K562 (cell line): Measurements from ENCODE around the gene U2SURP. TPM values are rescaled to one million over a fixed set of nuclear protein-coding genes. Genes with fewer than 3 reads are reported as not detected.

ENCODE experiments used
- ADNP ChIP-seq: fragments of 200-800 bp; sonication (Bioruptor generic); IDR thresholded peaks from 2 replicates; pipeline ENCODE4 v1.6.1; 2016; ENCODE audit warnings: missing genetic modification characterization, missing compliant biosample characterization
- BMI1 ChIP-seq: fragments of 150-350 bp; IDR thresholded peaks from 2 replicates; pipeline ENCODE4 v1.6.1; 2014; ENCODE audit warnings: low read length
- FOXJ3 ChIP-seq: sonication (generic); formaldehyde crosslinking; IDR thresholded peaks from 2 replicates; pipeline ENCODE4 v1.4.0; 2020; ENCODE audit warnings: mild to moderate bottlenecking, missing genetic modification reagents
- FOXP1 ChIP-seq: sonication (generic); formaldehyde crosslinking; IDR thresholded peaks from 2 replicates; pipeline ENCODE4 v1.8.0; 2022; ENCODE audit warnings: mild to moderate bottlenecking, missing genetic modification reagents
- HSF4 ChIP-seq: fragments of 250-450 bp; sonication (Bioruptor Pico); IDR thresholded peaks from 2 replicates; pipeline ENCODE4 v2.1.2; 2022; ENCODE audit warnings: mild to moderate bottlenecking, moderate library complexity, borderline replicate concordance
- IRF2 ChIP-seq: sonication (generic); formaldehyde crosslinking; IDR thresholded peaks from 2 replicates; pipeline ENCODE4 v1.8.1; 2022; ENCODE audit warnings: mild to moderate bottlenecking, missing genetic modification reagents
- MXI1 ChIP-seq: IDR thresholded peaks from 2 replicates; pipeline ENCODE4 v1.6.1; 2011; ENCODE audit warnings: low read depth, mild to moderate bottlenecking, improper control_type of control experiment, low read length
- POLR2H ChIP-seq: IDR thresholded peaks from 2 replicates; pipeline ENCODE4 v1.6.1; 2016; ENCODE audit warnings: missing genetic modification characterization, low read depth, mild to moderate bottlenecking, control low read depth, missing compliant biosample characterization, moderate library complexity
- RBM14 ChIP-seq: fragments of 200-400 bp; formaldehyde crosslinking; IDR thresholded peaks from 2 replicates; pipeline ENCODE4 v1.6.1; 2018; ENCODE audit warnings: low read depth, mild to moderate bottlenecking, low read length, moderate library complexity, borderline replicate concordance; ENCODE audit not compliant: insufficient read depth
- STAT5A ChIP-seq: IDR thresholded peaks from 2 replicates; pipeline ENCODE4 v1.6.1; 2012; ENCODE audit warnings: low read length, inconsistent platforms, borderline replicate concordance
- STAT5B ChIP-seq: fragments of 250-450 bp; sonication (Bioruptor Pico); IDR thresholded peaks from 2 replicates; pipeline ENCODE4 v1.8.0; 2021; ENCODE audit warnings: mild to moderate bottlenecking, inconsistent platforms
- TCFL5 ChIP-seq: fragments of 250-450 bp; sonication (Bioruptor Pico); conservative IDR thresholded peaks from 2 replicates; pipeline ENCODE4 v1.6.1; 2021; ENCODE audit warnings: mild to moderate bottlenecking, moderate library complexity, matching md5 sums
- U2AF1 ChIP-seq: fragments of 200-400 bp; formaldehyde crosslinking; optimal IDR thresholded peaks from 2 replicates; pipeline ENCODE3; 2017; ENCODE audit warnings: mild to moderate bottlenecking, low read depth, low read length, moderate library complexity
- ZFP36 ChIP-seq: fragments of 150-350 bp; IDR thresholded peaks from 2 replicates; pipeline ENCODE4 v1.6.1; 2018; ENCODE audit warnings: low read length, low read depth; ENCODE audit not compliant: partially characterized antibody
- polyA plus RNA-seq, 8 experiments: library from polyadenylated mRNA; depleted of rRNA in 4 of 8; stranded (reverse) in 5 of 8; unstranded in 3 of 8; fragments of >200 nt; fragmentation: Nextera tagmentation in 2 of 8; fragmentation: Illumina TruSeq in 1 of 8; extraction: Ambion mirVana in 2 of 8; extraction: Trizol in 1 of 8; gene quantifications; 2 replicates each; pipeline versions ENCODE4 v1.2.1 to v1.2.3, GENCODE V29; 2011 to 2014; ENCODE audit warnings: inconsistent platforms in 1 of 8, missing spikeins in 1 of 8
- total RNA-seq, 7 experiments: library from RNA; depleted of rRNA in 6 of 7; stranded (reverse); fragments of >200 nt in 6 of 7; fragmentation: Illumina TruSeq in 2 of 7; extraction: Trizol in 2 of 7; gene quantifications; 2 replicates each; pipeline versions ENCODE4 v1.2.1 to v1.2.3, GENCODE V29; 2011 to 2021; ENCODE audit warnings: low replicate concordance in 1 of 7
- TF ChIP-seq, protein P1 (sequence below): fragments of 250-450 bp; sonication (Bioruptor Pico); IDR thresholded peaks from 2 replicates; pipeline ENCODE4 v1.9.0; 2021; ENCODE audit warnings: mild to moderate bottlenecking
- TF ChIP-seq, protein P2 (sequence below): fragments of 450-650 bp; conservative IDR thresholded peaks from 2 replicates; pipeline ENCODE4 v1.6.1; 2016; ENCODE audit warnings: missing genetic modification characterization, low read depth, mild to moderate bottlenecking, control low read depth, missing compliant biosample characterization
- TF ChIP-seq, protein P3 (sequence below): fragments of 450-650 bp; IDR thresholded peaks from 2 replicates; pipeline ENCODE4 v1.7.0; 2016; ENCODE audit warnings: borderline replicate concordance
- TF ChIP-seq, protein P4 (sequence below): fragments of 250-450 bp; sonication (Bioruptor Pico); IDR thresholded peaks from 2 replicates; pipeline ENCODE4 v1.5.0; 2020; ENCODE audit warnings: mild to moderate bottlenecking
- TF ChIP-seq, protein P5 (sequence below): fragments of 250-450 bp; sonication (Bioruptor Pico); IDR thresholded peaks from 2 replicates; pipeline ENCODE4 v1.5.0; 2021; ENCODE audit warnings: mild to moderate bottlenecking, moderate library complexity

The U2SURP gene
- total and polyA plus RNA-seq, 9 of the 15 experiments (the other 6 are each of a cell fraction or from before 2014, with no cell fraction given) = 128 to 322 (median 191) TPM

DNA sequence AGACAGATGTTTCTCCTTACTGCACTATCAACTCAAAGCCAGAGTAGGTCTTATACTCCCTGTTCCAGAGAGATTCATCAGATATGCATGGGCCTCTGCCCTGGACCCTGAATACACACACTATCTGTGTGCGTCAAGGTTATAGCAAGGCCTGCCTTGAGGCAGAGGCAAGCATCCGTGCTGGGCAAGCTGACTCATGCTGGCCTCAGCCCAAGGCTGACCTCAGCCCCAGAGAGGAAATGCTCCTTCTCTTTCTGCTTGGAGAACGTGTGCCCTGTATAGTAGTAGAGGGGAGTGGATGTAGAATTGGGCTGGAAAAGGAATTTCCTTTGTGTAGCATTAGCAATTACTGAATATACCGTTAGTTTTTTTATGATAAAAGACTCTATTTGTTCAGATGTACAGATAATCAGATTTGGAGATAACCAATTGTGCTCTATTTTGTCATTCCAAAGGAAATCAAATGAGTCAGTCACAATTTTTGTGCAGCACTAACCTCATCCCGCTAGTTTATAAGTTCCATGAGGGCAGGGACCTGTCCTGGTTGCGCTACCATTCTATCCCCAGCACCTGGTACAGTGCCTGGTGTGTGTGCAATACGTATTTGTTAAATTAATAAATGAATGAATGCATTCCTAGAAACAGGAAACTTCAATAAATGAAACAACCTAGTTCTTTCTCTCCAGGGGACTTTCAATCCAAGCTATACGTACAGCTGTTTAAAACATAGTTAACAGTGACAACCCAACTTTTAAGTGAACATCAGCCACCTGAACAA lies 24.6 kb upstream of the U2SURP start (continued):
- TF ChIP-seq FOXP1 (CRISPR knock-in tag) = no peak
- TF ChIP-seq, protein P1, sequence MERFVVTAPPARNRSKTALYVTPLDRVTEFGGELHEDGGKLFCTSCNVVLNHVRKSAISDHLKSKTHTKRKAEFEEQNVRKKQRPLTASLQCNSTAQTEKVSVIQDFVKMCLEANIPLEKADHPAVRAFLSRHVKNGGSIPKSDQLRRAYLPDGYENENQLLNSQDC = no peak
- TF ChIP-seq, protein P2, sequence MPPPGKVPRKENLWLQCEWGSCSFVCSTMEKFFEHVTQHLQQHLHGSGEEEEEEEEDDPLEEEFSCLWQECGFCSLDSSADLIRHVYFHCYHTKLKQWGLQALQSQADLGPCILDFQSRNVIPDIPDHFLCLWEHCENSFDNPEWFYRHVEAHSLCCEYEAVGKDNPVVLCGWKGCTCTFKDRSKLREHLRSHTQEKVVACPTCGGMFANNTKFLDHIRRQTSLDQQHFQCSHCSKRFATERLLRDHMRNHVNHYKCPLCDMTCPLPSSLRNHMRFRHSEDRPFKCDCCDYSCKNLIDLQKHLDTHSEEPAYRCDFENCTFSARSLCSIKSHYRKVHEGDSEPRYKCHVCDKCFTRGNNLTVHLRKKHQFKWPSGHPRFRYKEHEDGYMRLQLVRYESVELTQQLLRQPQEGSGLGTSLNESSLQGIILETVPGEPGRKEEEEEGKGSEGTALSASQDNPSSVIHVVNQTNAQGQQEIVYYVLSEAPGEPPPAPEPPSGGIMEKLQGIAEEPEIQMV = no peak
- no peak for TF ChIP-seq IRF2 (CRISPR knock-in tag)
- TF ChIP-seq HSF4 = no peak
- TF ChIP-seq, protein P3, sequence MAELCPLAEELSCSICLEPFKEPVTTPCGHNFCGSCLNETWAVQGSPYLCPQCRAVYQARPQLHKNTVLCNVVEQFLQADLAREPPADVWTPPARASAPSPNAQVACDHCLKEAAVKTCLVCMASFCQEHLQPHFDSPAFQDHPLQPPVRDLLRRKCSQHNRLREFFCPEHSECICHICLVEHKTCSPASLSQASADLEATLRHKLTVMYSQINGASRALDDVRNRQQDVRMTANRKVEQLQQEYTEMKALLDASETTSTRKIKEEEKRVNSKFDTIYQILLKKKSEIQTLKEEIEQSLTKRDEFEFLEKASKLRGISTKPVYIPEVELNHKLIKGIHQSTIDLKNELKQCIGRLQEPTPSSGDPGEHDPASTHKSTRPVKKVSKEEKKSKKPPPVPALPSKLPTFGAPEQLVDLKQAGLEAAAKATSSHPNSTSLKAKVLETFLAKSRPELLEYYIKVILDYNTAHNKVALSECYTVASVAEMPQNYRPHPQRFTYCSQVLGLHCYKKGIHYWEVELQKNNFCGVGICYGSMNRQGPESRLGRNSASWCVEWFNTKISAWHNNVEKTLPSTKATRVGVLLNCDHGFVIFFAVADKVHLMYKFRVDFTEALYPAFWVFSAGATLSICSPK = no peak
- no peak for TF ChIP-seq POLR2H (tag)
- TF ChIP-seq, protein P4, sequence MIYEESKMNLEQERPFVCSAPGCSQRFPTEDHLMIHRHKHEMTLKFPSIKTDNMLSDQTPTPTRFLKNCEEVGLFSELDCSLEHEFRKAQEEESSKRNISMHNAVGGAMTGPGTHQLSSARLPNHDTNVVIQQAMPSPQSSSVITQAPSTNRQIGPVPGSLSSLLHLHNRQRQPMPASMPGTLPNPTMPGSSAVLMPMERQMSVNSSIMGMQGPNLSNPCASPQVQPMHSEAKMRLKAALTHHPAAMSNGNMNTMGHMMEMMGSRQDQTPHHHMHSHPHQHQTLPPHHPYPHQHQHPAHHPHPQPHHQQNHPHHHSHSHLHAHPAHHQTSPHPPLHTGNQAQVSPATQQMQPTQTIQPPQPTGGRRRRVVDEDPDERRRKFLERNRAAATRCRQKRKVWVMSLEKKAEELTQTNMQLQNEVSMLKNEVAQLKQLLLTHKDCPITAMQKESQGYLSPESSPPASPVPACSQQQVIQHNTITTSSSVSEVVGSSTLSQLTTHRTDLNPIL (CRISPR knock-in tag) = no peak
- TF ChIP-seq STAT5B = no peak
- TF ChIP-seq FOXJ3 = no peak
- TF ChIP-seq ADNP (tag) = peak; percentile 67; the same call in 1 of the 2 replicates
- no peak for TF ChIP-seq U2AF1
- TF ChIP-seq MXI1 = 0 out of 2 replicates have a peak, but pooled peaks have one; percentile 33
- TF ChIP-seq STAT5A = peak; percentile 80
- no peak for TF ChIP-seq BMI1
- TF ChIP-seq RBM14 = no peak
- TF ChIP-seq, protein P5, sequence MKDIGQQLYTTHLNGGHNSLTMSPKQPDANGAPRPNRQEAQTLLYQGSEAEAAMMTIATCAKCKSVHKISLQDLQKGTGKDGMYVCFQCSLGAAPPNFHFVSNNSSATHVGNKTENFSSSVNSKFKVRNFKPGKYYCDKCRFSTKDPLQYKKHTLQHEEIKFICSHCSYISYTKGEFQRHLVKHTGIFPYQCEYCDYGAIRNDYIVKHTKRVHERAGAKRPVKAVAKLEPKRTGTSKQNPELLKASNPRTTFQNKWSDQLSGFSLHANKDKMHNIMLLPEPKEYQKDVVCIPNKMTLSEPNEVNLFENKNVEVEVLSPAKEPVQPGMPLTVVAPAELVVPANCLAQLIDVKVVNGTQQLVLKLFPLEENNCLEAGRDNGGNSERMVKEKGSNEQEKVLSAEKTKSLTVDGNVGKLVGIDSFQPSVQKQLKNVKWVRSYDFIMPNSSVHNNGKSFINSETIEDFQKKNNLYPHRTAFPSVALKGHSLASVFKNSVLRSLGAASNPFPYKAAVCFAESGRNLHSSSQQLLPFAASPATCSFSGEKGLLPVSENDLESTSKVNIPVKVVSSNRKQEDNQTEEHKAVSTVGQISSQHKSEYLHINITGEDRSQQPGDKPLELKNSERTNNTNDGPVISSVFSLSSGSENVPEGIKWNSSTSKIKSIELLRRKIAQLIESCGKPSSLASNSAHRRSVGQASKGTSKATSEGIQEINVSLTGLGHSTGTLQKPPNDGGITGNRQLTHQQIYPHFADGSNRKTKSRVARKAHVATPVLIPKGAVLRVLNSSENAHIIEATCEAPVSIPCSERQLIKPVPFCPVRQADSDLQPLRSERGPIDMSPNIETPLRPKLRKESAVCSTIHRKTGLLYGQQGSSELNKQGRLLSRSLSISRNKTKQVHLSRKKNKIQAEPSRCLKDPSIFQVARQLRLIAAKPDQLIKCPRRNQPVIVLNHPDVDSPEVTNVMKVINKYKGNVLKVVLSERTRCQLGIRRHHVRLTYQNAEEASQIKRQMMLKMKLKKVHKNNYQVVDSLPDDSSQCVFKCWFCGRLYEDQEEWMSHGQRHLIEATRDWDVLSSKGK = no peak
- peak; percentile 95 for TF ChIP-seq ZFP36
- no peak for TF ChIP-seq TCFL5 (CRISPR knock-in tag)
